ENCODE measurements around the gene ISOC1.

DNA sequence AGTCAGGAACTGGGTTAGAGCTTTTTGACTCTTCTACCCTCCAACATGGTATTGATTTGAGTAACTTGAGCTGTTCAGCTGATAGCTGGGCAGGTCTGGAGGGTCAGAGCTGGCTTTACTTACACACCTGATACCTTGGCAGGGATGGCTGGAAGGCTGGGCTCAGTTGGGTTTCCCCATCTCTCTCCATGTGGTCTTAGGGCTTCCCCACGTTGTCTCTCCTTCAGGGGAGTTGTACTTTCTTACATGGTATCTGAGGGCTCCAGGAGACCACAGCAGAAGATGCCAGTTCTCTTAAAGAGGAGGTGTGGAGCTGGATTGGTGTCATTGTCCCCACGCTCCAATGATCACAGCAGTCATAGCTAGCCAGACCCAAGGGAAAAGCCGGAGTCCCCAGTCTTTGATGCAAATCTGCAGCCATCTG, 25.6 kb downstream of the ISOC1 start:
- no peak for TF ChIP-seq EZH2 (IDR thresholded peaks at IDR 0.05; ENCODE audit: low read length, missing control alignments)
- TF ChIP-seq, protein P1, sequence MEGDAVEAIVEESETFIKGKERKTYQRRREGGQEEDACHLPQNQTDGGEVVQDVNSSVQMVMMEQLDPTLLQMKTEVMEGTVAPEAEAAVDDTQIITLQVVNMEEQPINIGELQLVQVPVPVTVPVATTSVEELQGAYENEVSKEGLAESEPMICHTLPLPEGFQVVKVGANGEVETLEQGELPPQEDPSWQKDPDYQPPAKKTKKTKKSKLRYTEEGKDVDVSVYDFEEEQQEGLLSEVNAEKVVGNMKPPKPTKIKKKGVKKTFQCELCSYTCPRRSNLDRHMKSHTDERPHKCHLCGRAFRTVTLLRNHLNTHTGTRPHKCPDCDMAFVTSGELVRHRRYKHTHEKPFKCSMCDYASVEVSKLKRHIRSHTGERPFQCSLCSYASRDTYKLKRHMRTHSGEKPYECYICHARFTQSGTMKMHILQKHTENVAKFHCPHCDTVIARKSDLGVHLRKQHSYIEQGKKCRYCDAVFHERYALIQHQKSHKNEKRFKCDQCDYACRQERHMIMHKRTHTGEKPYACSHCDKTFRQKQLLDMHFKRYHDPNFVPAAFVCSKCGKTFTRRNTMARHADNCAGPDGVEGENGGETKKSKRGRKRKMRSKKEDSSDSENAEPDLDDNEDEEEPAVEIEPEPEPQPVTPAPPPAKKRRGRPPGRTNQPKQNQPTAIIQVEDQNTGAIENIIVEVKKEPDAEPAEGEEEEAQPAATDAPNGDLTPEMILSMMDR (conservative IDR thresholded peaks at IDR 0.05 in 1 of 2, IDR thresholded peaks at IDR 0.05 in 1 of 2; ENCODE audit: low read depth in 1 of 2, low read length in 2 of 2) = no peak
